K562 (cell line): ENCODE data around the gene LONRF2. TPM values are rescaled to one million over a fixed set of nuclear protein-coding genes. Genes with fewer than 3 reads are reported as not detected.
A peak's percentile ranks its signal among the peaks of the same experiment; 100 is the strongest.

Source experiments
- ATAC-seq: fragments of 200-7000 bp; cut with Tn5 transposase; 3 replicates; pipeline ENCODE4 v1.9.1; 2020; ENCODE audit warnings: moderate library complexity
- BruUV-seq: library from RNA; stranded (reverse); fragments of 400-500 nt; replicated peaks from 2 replicates; lab custom pipeline; 2021; lab: Mats Ljungman, UMichigan
- CTCF ChIA-PET: fragments of 300-600 bp; formaldehyde crosslinking; extraction: SDS; loops from one replicate; lab custom pipeline; 2021; ENCODE audit warnings: low intra/inter-chr PET ratio; lab: Yijun Ruan, JAX
- POLR2A ChIA-PET: fragments of 300-600, 350-650 bp; sonication (Branson Sonifier 250); formaldehyde crosslinking; extraction: SDS; loops from one replicate; lab custom pipeline; 2021; ENCODE audit warnings: antibody characterized with exemption, inconsistent platforms; lab: Yijun Ruan, JAX
- DNase-seq, 4 experiments: peaks; one replicate each; pipeline versions ENCODE4 v3.0.0 to v3.0.0-alpha.2; 2011 to 2018; ENCODE audit warnings: low spot score in 3 of 4, mixed read lengths in 3 of 4; ENCODE audit errors: extremely low read depth in 1 of 4
- FAIRE-seq: peaks from 2 replicates; lab custom pipeline; 2011; peaks lifted over from hg19 to GRCh38; lab: Jason Lieb, UNC
- H2AFZ ChIP-seq: 2 replicates; pipeline ENCODE4 v1.6.0; 2011; ENCODE audit warnings: low read depth, low read length, control low read depth, inconsistent platforms
- H3K27ac ChIP-seq: fragments of 200-600 bp; 3 replicates; pipeline ENCODE4 v1.8.0; 2011; ENCODE audit warnings: low read depth, mild to moderate bottlenecking, control low read depth, inconsistent platforms, low read length, moderate library complexity, mixed read lengths; ENCODE audit errors: extremely low read depth
- H3K27me3 ChIP-seq, 2 experiments: fragments of 300-600 bp in 1 of 2; 2 replicates in 1 of 2; 3 replicates in 1 of 2; pipeline versions ENCODE4 v1.6.0 to v1.8.0; 2011; ENCODE audit warnings: inconsistent platforms in 2 of 2, low read length in 2 of 2, mild to moderate bottlenecking in 1 of 2, mixed read lengths in 1 of 2, moderate library complexity in 1 of 2; ENCODE audit not compliant: control insufficient read depth in 2 of 2, insufficient read depth in 2 of 2
- H3K36me3 ChIP-seq: fragments of 300-600 bp; 3 replicates; pipeline ENCODE4 v1.8.0; 2011; ENCODE audit warnings: mild to moderate bottlenecking, low read length, inconsistent platforms; ENCODE audit not compliant: control insufficient read depth, insufficient read depth
- H3K4me1 ChIP-seq, 2 experiments: fragments of 200-600 bp in 1 of 2; replicated peaks in 1 of 2; 2 replicates in 1 of 2; 3 replicates in 1 of 2; pipeline versions ENCODE4 v1.5.1 to v1.8.0; 2011; ENCODE audit warnings: inconsistent platforms in 2 of 2, low read length in 2 of 2, mild to moderate bottlenecking in 1 of 2, mixed read lengths in 1 of 2, moderate library complexity in 1 of 2; ENCODE audit not compliant: control insufficient read depth in 2 of 2, insufficient read depth in 2 of 2
- H3K4me2 ChIP-seq: 2 replicates; pipeline ENCODE4 v1.6.1; 2011; ENCODE audit warnings: low read length, control low read depth, inconsistent platforms, mixed read lengths; ENCODE audit not compliant: insufficient read depth
- H3K4me3 ChIP-seq: fragments of 200-600 bp; sonication (generic), shearing (Covaris generic); 2 replicates; pipeline ENCODE4 v1.5.1; 2016; ENCODE audit warnings: control low read depth, inconsistent platforms
- H3K79me2 ChIP-seq: fragments of 200-600 bp; 3 replicates; pipeline ENCODE4 v1.8.0; 2011; ENCODE audit warnings: low read length, inconsistent platforms; ENCODE audit not compliant: control insufficient read depth, insufficient read depth
- H3K9ac ChIP-seq, 2 experiments: 2 replicates each; pipeline versions ENCODE4 v1.6.0 to v1.6.1; 2011; ENCODE audit warnings: low read depth in 2 of 2, low read length in 2 of 2, control low read depth in 1 of 2, inconsistent platforms in 1 of 2, mild to moderate bottlenecking in 1 of 2, mixed read lengths in 1 of 2; ENCODE audit not compliant: insufficient read depth in 1 of 2
- H3K9me1 ChIP-seq: one replicate; pipeline ENCODE4 v1.6.0; 2011; ENCODE audit warnings: inconsistent platforms, mild to moderate bottlenecking, low read length, moderate library complexity; ENCODE audit not compliant: control insufficient read depth, insufficient read depth
- H3K9me3 ChIP-seq: replicated peaks from 2 replicates; pipeline ENCODE4 v1.5.1; 2011; ENCODE audit warnings: low read depth, low read length, inconsistent platforms; ENCODE audit not compliant: control insufficient read depth, insufficient read depth
- H4K20me1 ChIP-seq: replicated peaks from 2 replicates; pipeline ENCODE4 v1.6.1; 2011; ENCODE audit warnings: low read length, inconsistent platforms, mixed read lengths; ENCODE audit not compliant: control insufficient read depth, insufficient read depth
- DEAF1 ChIP-seq: fragments of 450-650 bp; formaldehyde crosslinking; IDR thresholded peaks from 2 replicates; pipeline ENCODE4 v1.4.0; 2020; ENCODE audit warnings: mild to moderate bottlenecking, moderate library complexity
- ZFP91 ChIP-seq: sonication (generic); formaldehyde crosslinking; IDR thresholded peaks from 2 replicates; pipeline ENCODE4 v1.8.0; 2022; ENCODE audit warnings: mild to moderate bottlenecking, missing genetic modification reagents
- ZNF12 ChIP-seq: sonication (generic); formaldehyde crosslinking; IDR thresholded peaks from 2 replicates; pipeline ENCODE4 v1.4.0; 2020; ENCODE audit warnings: mild to moderate bottlenecking, missing genetic modification reagents
- ZNF699 ChIP-seq: fragments of 250-450 bp; sonication (Bioruptor Pico); IDR thresholded peaks from 2 replicates; pipeline ENCODE4 v1.8.0; 2021; ENCODE audit warnings: mild to moderate bottlenecking, moderate library complexity; ENCODE audit not compliant: insufficient replicate concordance
- WGBS: fragments of 100-300 bp; shearing (Covaris generic); methylation state at CpG from one replicate; pipeline ENCODE4 v1.1.6; 2016; ENCODE audit warnings: low coverage, mixed read lengths; ENCODE audit not compliant: insufficient coverage; ENCODE audit errors: missing lambda C conversion rate; 5-methylcytosine and 5-hydroxymethylcytosine counted together
- in situ Hi-C: fragments of 300-500 bp; cut with MboI; formaldehyde crosslinking; loops from 4 replicates; pipeline ENCODE4 v1.15.0; 2018; ENCODE audit warnings: inconsistent platforms, mixed read lengths
- intact Hi-C: fragments of 100-400 bp; cut with micrococcal nuclease; formaldehyde crosslinking; loops from 2 replicates; pipeline ENCODE4 v1.14.2; 2022
- polyA plus RNA-seq, 8 experiments: library from polyadenylated mRNA; depleted of rRNA in 4 of 8; stranded (reverse) in 5 of 8; unstranded in 3 of 8; fragments of >200 nt; fragmentation: Nextera tagmentation in 2 of 8; fragmentation: Illumina TruSeq in 1 of 8; extraction: Ambion mirVana in 2 of 8; extraction: Trizol in 1 of 8; gene quantifications; 2 replicates each; pipeline versions ENCODE4 v1.2.1 to v1.2.3, GENCODE V29; 2011 to 2014; ENCODE audit warnings: inconsistent platforms in 1 of 8, missing spikeins in 1 of 8
- total RNA-seq, 7 experiments: library from RNA; depleted of rRNA in 6 of 7; stranded (reverse); fragments of >200 nt in 6 of 7; fragmentation: Illumina TruSeq in 2 of 7; extraction: Trizol in 2 of 7; gene quantifications; 2 replicates each; pipeline versions ENCODE4 v1.2.1 to v1.2.3, GENCODE V29; 2011 to 2021; ENCODE audit warnings: low replicate concordance in 1 of 7

LONRF2 gene
- total and polyA plus RNA-seq, 9 of the 15 experiments (the other 6 are each of a cell fraction or from before 2014, with no cell fraction given) = 0.35 to 5.0 (median 2.7) TPM

- no peak for TF ChIP-seq DEAF1
- TF ChIP-seq ZNF699 (CRISPR knock-in tag) = no peak
Measured at GRCh38 chr2:100272841-100273329, 49.4 kb downstream of the LONRF2 start (continued).

GRCh38 chr2:100271210-100271609 lies 51.1 kb downstream of the LONRF2 start:
- 85% methylated on average over 5 of the region's 5 CpGs for WGBS
- Histone ChIP-seq H3K27ac (no peak overlapping the region), H3K36me3 (no peaks in the 10 kb centered on the region; the same call in 2 of the 3 replicates), H3K4me3 (no peak overlapping the region), H3K4me2 (no peak overlapping the region), H2AFZ (no peak overlapping the region), H3K9me3 (peaks cover 6% of the 10 kb centered on the region; the same call in 1 of the 2 replicates), H3K9me1 (no peaks in the 10 kb centered on the region), H4K20me1 (no peaks in the 10 kb centered on the region), H3K4me1 (no peaks in the 10 kb centered on the region), H3K79me2 (no peaks in the 10 kb centered on the region), H3K9ac (no peak overlapping the region), H3K27me3 (no peaks in the 10 kb centered on the region)
- in situ Hi-C loops = no loop called here
- no TSS peak for BruUV-seq
- ChIA-PET CTCF (interaction anchor here (0.6 kb wide), 1 partner anchor 151 kb away, joined by 3 read pairs; no protein-coding TSS in a partner anchor), POLR2A (no interaction called here)
- no peak for DNase-seq
- TF ChIP-seq ZNF12 (CRISPR knock-in tag) = peak; percentile 98
- no peak for TF ChIP-seq ZFP91 (CRISPR knock-in tag)
- ATAC-seq = no peak
- no peak for FAIRE-seq
- intact Hi-C loops = no loop called here
